ENCODE data around the gene STING1.

The STING1 gene

DNA sequence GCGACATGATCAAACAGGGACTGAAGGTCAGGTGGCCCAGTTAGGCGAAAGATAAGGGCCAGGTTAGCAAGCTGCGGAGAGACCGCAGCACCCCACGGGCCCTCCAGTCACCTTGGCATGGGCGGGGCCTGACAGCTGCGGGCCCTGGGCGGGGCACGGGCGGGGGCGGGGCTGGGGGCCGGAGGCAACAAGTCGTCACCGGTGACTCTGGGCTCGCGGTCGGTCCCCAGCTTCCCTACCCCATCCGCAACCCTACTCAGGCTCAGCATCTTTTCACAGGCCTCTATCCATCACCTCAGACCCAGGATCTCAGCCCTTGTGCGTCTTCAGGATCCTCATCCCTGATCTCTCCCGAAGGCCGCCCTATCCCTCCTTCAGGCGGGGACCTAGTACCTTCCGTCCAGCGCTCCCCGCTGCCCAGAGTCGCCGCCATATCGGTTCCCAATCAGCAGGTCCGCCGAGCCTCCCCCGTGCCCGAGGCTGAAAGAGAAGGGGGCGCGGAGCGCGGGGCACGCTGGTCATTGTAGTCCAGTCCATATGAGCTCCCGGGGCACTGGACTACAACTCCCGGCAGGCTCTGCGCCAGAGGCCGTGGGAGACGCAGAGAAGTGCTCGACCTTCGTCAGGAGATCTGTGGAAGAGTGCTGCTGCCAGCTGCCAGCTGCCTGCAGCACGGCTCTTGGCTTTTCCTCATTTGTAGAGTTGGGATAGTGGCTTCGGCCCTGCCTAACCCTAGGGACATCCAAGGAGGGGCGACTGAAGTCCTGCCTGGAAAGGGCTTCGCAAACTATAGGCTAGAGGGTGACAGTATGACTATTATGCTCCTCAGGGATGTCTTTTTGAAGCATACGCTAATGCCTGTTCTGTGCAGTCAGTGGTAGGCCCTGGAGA is 43.3 kb downstream of the STING1 start, which contains the start of gene DNAJC18:
TSS of gene DNAJC18 (minus strand) at position 513 of the 891 bp plus-strand sequence. CDS start at position 433, 80 bp downstream.
- DNase-seq (ENCODE audit: low spot score) = peak; percentile 95

DNA sequence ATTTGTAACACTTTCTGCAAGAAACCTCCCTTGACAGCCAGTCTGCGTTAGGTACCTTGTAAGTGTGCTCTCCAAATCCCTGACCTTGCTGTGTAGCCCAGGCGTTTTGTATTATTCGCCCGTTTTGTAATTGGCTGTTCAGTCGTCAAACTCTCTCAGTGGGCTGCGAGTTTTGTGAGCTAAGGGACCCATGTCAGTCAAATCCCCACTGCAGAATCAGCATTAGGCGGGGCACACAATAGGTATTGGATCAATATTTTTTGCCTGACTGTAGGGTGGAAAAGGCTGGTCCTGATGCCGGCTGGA is 43.9 kb downstream of the STING1 start:
- no peak for DNase-seq (ENCODE audit: low spot score)

DNA sequence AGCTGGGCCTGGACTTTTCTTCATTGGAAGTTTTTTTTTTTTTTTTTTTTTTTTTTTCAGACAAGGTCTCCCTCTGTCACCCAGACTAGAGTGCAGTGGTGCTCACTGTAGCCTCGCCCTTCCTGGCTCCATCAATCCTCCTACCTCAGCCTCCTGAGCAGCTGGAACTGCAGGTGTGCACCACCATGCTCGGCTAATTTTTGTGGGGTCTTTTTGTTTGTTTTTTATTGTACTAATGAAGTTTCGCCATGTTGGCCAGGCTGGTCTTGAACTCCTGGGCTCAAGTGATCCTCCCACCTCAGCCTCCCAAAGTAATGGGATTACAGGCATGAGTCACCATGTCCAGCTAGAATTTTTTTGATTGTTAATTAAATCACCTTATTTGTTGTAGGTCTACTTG is 46.9 kb downstream of the STING1 start:
- DNase-seq (ENCODE audit: low spot score) = no peak

DNA sequence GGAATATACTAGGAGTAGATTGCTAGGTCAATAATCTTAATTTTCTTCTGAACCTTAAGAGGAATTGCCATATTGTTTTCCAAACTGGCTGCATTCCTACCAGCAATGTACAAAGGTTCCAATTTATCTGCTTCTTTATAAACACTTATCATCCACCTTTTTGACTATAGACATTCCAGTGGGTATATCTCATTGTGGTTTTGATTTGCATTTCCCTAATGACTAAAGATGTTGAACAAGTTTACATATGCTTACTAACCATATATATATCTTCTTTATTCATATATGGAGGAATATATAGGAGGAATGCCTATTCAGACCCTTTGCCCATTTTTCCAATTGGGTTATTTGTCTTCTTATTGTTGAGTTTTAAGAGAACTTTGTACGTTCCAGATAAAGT is 50.9 kb downstream of the STING1 start:
- no peak for DNase-seq (ENCODE audit: low spot score)

DNA sequence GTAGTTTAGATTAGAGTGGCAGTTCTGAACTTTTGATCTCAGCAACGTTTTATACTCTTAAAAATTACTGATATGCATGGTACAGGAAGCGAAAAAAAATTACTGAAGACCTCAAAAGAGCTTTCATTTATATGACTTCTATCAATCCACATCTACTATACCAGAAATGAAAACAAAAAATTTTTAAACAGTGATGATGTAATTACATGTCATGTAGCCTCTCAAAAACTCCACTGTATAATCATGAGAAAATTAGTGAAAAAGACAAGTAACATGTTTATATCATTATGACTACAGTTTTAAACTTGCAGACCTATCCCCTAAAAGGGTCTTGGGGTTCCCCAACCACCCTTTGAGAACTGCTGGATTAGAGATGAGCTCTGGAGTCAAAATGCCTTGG is 52.5 kb downstream of the STING1 start:
- no peak for DNase-seq (ENCODE audit: low spot score)

DNA sequence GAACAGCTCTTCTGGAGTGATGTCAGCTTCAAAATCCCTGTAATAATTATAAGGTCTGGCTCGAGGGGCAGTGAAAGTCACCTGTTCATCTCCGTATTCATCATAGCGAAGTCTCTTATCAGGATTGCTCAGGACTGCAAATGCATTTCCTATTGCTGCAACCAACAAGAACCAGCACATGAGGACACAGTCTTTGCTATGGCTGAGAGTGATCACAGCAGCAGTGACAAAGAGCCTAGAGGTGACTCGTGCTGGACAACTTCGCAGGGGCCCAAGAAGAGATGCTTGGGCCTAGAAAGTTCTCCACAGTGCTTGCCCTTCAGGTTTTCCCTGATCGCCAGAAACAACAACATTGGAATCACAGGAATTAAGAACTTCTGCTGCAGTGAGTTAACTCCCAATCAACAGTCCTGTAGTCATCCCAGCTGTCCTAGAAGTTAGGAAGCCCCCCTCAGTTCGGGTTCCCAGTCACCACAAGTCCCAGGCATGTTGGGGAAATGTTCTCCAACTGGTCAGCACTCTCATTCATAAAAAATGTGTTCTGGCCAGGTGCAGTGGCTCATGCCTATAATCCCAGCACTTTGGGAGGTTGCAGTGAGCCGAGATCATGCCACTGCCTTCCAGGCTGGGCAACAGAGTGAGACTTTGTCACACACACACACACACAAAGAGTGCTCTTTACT is 56.2 kb downstream of the STING1 start:
- no peak for DNase-seq (ENCODE audit: low spot score)

All from left forelimb (tissue), 1 donor.